Activated effector memory CD4-positive, alpha-beta T cell treated with Interleukin-2 at 50 U/mL for 16 hours (primary cell): Measurements from ENCODE around the gene TUBB2B.
"Not testable (repeated sequence)": the region's sequence is repeated elsewhere in the genome, so short reads cannot be mapped to it uniquely, and the experiment has no call there.

Experiments
- DNase-seq: peaks from one replicate; pipeline ENCODE4 v3.0.0-alpha.2; 2020

Gene TUBB2B

GRCh38 chr6:3258201-3258600 lies 30.7 kb upstream of the TUBB2B start:
- no peak for DNase-seq

- no peak for DNase-seq
Observed at GRCh38 chr6:3253597-3253961, 26.1 kb upstream of the TUBB2B start.

GRCh38 chr6:3252861-3253596 lies 25.6 kb upstream of the TUBB2B start:
- no peak for DNase-seq

- no peak for DNase-seq
Observed at GRCh38 chr6:3252369-3252768, 24.9 kb upstream of the TUBB2B start.

GRCh38 chr6:3251462-3252314 lies 24.2 kb upstream of the TUBB2B start:
- DNase-seq: peak; percentile 71

GRCh38 chr6:3250231-3250675 lies 22.8 kb upstream of the TUBB2B start:
- no peak for DNase-seq

GRCh38 chr6:3249821-3250220 lies 22.4 kb upstream of the TUBB2B start:
- DNase-seq: no peak

- no peak for DNase-seq
Observed at GRCh38 chr6:3247255-3248146, 20.0 kb upstream of the TUBB2B start.

GRCh38 chr6:3245216-3245615 lies 17.8 kb upstream of the TUBB2B start:
- no peak for DNase-seq

GRCh38 chr6:3244832-3245161 lies 17.3 kb upstream of the TUBB2B start:
- not testable (repeated sequence) for DNase-seq

- DNase-seq: no peak
Observed at GRCh38 chr6:3244003-3244831, 16.8 kb upstream of the TUBB2B start.

- no peak for DNase-seq
Observed at GRCh38 chr6:3242768-3243167, 15.3 kb upstream of the TUBB2B start.

GRCh38 chr6:3241745-3242144 lies 14.3 kb upstream of the TUBB2B start:
- not testable (repeated sequence) for DNase-seq

GRCh38 chr6:3240595-3240994 lies 13.1 kb upstream of the TUBB2B start:
- no peak for DNase-seq

GRCh38 chr6:3239110-3239830 lies 11.8 kb upstream of the TUBB2B start:
- DNase-seq: no peak

- DNase-seq: no peak
Observed at GRCh38 chr6:3237761-3238662, 10.6 kb upstream of the TUBB2B start.

- DNase-seq: no peak
Observed at GRCh38 chr6:3236005-3236404, 8.6 kb upstream of the TUBB2B start.

- DNase-seq: no peak
Observed at GRCh38 chr6:3235486-3235885, 8.0 kb upstream of the TUBB2B start.

GRCh38 chr6:3233904-3234303 lies 6.5 kb upstream of the TUBB2B start:
- no peak for DNase-seq

- no peak for DNase-seq
Observed at GRCh38 chr6:3233321-3233720, 5.9 kb upstream of the TUBB2B start.
